GM19372 (cell line): ENCODE data around the gene ANKRD6.

Experiments used
- ATAC-seq: cut with Tn5 transposase; IDR thresholded peaks from one replicate; pipeline ENCODE4 v1.9.1; 2021; ENCODE audit warnings: mild to moderate bottlenecking, low read depth, moderate library complexity; ENCODE audit not compliant: unreplicated experiment

The ANKRD6 gene

DNA sequence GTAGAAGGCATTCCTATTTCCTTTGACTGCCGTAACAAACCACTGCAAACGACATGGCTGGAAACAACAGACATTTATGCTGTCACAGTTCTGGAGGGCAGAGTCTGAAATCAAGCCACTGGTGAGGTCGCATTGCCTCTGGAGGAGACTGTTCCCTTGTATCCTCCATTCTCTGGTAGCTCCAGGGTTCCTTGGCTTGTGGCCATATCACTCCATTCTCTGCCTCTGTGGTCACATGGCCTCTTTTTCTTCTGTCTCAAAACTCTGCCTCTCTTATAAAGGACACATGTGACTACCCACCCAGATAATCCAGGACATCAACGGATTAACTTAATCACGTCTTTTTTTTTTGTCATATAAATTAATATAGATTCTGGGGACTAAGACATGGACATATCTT lies 121.2 kb downstream of the ANKRD6 start:
- ATAC-seq = no peak

DNA sequence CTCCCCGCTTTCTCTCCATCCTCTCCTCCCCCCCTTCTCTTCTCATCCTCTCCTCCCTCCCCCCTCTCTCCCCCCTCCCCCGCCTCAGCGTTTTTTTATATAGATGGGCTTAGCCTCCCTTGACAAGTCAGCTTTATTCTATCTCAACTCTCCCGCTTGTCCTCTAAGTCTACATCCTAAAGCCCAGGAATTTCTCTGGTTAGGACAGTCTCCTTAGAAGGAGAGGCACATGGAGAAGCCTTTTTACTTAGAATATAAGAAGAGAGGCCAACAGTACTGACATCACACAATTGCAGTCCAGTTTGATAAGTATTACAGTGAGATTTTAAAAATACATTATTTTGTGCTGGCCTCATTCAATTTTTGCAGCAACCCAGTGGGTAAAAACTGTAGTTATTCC lies 122.1 kb downstream of the ANKRD6 start:
- ATAC-seq = no peak

DNA sequence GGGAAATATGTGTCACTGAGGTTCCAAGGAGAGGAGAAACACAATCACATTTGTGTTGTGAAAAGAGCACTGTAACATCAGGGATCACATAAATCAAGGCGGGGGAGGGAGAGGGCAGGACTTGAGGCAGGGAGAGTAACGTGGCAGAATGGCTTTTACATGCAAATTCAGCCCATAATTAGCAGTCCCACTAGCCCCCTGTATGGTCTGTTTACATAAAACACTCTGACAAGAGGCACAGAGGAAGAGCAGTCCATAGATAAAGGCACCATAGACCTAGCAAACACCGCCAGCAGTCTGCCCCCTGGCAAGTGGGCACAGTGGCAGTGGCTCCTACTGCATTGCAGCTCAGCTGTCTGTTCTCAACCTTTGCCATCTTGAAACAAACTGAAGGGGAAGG lies 122.9 kb downstream of the ANKRD6 start:
- no peak for ATAC-seq

DNA sequence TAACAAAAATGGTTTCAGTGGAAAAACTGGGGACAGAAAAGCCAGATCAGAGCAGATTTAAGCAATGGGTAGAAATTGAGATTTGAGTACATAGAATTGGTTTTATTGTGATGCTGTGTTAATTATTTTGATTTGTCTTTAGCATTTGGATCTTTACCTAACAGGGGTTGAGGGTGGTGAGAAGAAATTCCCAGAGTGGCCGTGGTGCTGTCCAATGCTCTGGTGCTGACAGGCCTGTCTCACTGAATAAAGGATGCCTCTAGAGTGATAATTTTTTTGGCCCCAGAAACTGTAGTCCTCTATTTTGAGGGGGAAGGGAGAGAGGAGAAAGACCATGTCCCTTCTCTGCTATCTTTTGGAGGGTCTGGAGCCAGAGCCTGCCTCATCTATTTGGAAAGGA lies 126.5 kb downstream of the ANKRD6 start:
- ATAC-seq = no peak

DNA sequence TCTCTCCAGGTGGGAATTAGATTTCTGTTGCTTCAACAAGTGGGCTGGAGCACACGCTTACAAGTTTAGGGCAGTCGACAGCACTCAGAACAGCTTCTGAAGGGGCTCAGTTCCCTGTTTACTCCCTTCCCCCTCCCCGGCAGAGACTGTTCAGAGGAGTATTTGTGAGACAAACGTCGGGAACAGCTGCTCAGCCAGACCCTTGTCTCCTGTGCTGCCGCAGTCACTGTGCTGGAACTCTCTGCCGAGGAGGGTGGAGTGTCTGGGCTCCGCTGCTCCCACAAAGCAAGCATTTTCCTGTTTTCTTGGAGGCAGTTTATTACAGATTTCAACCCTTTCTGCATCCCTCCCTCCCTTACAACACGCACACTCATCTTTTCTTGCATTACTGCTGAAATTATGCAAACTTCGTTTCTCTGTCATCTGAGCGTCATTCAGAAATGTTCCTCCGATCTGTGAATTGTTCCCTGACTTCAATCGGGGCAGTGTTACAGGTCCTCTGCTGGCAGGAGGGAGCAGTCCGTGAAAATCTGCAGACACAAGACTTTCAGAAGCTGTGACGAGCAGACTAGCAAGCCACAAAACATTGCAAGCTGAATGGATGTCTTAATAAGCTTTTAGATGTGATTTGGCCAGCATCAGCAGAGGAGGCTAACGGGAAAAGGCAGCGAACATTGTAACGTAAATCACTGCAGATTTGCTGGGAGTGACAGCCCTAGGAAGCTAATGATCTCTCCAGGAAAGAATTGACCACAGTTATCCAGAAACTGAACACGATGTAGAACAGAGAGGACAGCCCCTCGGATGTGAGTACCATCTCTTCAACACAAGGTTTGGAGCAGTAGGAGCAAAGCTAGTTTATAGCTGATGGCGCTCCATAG lies 129.4 kb downstream of the ANKRD6 start:
- no peak for ATAC-seq

DNA sequence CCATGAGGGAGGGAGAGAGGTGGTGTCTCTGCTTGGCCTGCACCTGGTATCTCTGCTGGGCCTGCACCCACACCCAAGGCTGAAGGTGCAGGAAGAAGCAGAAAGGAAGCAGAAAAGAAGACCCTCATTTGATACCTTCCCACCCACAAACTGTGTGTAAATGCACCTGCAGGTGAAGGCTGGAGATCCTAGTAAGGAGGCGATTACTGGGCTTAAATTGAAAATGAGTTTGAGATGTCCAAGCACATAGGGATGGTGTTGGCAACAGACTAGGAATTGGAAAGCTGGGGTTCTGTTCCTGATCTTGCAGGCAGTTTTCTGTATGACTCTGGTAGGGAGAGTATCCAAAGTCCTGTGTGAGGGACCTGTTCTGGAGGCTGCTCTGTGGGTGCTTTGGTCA lies 130.9 kb downstream of the ANKRD6 start:
- no peak for ATAC-seq

DNA sequence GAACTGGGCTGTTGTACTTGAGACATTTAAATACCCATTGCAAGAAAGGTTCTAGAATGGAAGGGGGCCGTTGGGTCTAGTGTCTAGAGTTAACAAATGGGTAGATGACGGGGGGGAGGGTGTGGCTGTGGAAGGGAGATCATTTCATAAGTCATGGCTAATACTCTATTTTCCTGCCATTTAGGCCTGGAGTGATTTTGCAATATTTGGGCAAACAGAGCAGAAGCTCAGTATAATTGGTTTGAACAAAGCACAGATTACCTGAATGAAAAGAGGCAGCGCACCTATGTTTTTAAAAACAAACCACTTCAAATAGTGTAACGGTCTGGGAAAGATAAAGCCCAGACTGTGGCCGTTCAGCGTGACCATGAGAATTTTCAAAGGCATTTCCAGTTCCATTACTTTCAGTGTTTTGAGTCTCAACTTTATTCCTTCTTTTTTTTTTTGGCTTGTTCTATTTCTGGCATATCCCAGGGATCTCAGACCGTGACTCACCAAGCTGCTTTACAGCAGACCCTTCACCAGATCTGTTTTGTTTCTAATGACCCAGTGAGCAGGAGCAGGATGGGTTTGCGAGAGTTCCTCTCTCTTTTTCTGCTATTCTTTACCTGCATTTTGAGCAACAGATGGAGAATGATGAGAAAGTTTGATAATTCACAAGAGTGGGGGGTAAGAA lies 131.9 kb downstream of the ANKRD6 start:
- no peak for ATAC-seq

DNA sequence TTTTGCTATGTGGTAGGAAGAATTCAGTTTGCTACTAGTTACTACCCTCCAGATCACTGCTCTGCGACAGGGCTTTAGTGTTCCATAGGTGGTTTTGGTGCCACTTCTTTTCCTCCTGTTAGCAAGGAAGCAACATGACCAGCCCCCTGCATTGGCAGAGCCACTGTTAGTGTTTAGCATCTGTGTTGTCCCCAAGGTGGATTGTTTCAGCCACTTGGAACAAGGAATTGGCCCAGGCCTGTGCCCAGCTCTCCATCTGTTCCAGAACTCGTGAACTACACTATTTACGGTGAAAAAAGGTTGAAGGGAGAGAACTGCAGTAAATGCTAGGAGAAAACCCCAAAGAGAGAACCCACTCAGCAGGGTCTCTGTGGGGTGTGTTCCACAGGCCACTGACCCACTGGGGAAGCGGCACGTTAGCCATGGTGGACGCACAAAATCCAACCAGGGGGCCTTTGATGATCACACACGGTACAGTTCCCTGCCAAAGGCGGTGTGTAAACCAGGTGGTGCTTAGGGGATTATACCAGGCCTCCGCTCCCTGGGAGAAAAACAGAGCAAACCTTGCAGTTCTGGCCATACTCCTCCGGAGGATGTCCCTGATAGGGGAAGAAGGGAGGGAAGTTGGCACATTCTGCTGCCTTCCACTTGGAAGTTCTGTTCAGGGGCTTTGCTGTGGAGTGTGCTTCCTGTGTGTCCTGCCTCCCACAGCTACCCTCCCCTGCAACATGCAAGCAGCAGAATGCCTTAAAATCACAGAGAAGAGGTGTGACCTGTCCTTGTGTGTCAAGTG lies 133.3 kb downstream of the ANKRD6 start:
- ATAC-seq = no peak

DNA sequence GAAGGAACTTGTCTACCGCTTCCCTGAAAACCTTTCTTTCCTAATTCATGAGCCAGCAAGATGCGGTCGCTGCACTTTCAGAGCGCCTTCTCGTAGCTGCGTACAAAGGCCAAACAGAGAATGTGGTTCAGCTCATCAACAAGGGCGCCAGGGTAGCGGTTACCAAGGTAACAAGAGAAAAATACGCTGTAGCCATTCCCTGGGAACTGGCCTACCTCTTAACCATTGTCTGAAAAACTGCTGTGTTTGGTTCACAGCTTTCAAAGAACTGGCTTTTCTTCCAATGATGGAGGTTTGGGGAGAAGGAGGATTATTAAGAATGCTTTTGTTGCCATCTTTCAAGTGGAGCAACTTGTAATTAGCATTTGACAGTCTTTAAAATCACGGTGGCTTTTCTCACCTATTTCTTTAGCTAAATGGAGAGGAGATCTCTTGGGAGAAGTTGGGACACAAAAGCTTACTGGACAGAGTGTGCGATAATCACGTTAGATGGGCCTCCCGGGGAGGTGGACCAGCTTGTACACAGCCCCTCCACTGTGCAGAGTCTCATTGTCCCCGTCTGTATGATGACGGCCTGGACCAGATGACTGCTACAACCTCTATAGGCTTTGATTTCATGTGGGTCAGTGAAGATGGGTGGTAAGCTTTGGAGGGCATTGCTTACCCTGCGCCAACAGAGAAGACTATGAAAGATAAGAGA lies 134.1 kb downstream of the ANKRD6 start:
- ATAC-seq = no peak

DNA sequence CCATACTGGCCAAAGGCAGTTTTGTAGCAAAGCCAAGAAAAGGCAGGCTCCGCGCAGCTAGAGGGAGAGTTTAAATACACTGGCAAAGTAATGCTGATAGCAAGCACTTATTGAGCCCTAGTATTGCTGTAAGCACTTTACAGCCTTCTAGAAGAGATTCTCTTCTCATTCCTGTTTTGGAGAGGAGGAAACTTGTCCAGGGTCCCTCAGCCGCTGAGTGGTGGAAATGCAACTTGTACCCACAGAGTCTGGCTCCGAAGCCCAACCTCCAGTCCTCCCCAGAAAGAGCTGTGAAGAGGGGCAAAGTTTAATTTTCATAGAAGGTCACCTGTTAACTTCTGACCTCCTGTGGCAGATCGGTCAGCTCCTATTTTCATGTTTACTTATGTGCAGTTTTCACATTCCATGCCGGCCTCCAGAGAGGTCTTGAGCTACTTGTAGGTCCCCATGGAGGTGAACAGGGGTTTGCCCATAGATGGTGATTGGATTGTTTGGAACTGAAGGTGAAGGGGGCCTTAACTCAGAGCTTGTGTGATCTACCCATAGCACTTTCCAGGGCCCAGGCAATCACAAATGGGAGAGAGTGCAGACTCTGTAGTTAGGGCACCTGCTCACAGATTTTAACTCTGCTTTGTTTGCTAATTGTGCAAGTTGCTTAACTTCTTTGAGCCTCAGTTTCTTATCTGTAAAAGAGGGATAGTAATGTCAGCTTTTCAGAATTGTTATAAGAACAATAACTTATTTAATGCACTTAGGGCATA lies 134.9 kb downstream of the ANKRD6 start:
- ATAC-seq = no peak

DNA sequence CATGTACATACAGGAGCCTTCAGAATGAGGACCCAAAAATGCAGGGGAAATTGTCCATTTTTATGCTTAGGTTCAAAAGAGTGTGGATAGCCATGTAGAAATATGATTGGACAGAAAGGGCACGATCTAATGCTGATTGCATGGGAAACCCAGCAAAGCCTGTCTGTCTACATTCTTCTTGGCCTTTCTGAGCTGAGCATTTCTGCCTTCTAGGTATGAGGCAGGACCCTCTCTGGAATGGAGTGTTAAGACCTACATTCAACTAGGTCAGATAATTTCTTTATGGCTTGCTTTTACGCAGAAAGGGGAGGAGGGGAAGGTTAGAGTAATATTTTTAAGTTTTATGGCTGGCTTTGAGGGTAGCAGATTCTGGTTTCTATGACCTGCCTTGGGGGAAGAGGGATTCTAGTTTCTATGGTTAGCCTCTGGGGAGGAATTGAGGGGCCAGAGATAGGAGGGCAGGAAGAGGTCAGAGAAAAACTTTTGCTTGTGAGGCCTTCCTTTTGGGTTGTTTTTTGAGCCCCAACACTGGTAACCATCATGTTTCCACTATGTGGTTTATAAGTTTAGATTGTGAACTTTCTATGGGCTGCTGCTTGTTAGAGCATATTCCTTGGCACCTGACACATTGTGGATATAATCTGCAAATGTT lies 142.1 kb downstream of the ANKRD6 start:
- ATAC-seq = no peak

DNA sequence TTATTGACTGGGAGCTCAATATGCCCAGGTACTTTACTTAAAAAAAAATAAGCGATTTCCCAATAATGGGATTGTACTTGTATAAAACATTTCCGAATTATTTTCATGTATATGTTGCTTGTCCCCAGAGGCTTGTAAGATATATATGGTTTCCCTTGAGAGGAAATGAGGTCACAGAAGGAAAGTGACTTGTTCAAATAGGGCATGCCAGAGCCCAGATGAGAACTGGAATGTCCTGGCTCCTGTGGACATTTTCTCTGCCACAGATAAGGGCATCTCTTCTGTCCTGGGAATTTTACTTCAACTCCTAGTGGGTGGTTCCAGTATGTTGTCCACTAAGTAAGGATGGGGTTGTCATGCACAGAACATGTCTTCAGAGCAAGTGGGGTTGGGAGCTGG lies 142.6 kb downstream of the ANKRD6 start:
- ATAC-seq = no peak

DNA sequence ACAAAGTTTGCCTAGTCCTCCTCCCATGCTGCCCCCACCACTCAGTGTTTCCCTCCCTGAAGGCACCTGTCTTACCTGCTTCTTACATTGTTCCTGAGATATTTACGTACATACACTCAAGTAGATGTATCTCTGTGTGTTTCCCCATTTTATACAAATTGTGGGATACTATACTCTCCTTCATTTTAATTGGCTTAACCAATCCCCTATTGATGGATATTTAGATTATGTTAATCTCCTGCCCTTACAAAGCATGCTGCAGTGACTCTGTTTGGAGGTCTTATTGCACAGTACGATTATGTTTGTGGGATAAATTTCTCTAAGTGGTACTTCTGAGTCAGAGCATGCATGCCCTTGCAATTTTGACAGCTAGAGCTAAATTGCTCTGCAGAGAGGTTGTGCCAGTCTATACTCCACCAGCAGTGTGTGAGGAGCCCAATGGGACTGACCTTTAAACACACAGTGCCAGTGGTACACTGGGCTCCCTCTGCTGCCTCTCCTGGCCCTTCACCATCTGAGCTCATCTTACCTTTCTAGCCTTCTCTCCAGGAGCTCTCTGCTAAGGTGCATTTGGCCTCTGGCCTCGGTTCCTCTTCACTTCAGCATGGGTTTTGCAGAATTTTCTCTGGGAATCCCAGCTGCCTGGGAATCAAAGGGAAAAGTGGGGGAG lies 148.2 kb downstream of the ANKRD6 start:
- no peak for ATAC-seq

DNA sequence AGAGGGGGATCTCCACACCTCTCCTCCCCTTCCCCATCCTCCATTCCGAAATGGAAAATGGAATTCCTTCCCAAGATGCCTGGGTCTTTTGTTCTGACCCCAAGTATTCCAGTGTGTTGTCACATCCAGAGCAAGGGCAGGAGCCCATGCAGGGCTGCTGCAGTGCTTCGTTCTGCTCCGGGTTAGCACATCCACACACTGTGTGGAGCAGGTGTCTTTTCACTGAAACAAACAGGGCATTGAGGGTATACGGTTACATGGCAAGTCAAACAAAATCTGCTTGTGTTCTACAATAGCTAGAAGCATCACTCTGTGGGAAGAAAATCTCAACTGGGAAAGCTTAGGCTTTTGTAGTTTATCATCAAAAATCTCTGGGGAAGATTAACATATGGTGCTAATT lies 148.7 kb downstream of the ANKRD6 start:
- no peak for ATAC-seq

DNA sequence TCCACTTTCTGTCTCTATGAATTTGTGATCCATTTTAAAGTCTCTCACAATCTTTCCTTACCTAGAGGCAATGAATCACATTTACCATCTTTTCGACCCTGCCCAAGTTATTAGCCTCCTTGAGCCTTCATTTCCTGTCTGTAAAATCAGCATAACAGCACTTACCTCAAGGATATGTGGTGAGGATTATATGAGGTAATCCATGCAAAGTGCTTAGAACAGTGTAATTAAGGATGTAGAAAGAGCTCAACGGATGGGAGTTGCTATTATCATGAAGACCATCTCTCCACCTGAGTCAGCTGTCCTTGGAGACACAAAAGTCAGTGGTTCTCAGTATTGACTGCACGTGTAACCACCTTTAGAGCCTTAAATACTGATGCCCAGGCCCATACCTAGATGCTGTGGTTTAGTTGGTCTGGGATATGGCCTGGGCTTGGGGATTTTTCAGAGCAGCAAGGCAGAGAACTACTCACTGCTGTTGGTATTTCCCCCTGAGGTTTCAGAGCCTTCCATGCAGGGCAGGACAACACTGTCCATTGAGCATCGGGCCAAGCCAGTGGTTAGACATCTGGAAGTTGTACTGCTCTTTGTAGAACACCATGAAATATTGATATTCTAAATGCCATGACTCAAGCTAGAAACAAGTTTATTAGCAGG lies 149.8 kb downstream of the ANKRD6 start:
- no peak for ATAC-seq

DNA sequence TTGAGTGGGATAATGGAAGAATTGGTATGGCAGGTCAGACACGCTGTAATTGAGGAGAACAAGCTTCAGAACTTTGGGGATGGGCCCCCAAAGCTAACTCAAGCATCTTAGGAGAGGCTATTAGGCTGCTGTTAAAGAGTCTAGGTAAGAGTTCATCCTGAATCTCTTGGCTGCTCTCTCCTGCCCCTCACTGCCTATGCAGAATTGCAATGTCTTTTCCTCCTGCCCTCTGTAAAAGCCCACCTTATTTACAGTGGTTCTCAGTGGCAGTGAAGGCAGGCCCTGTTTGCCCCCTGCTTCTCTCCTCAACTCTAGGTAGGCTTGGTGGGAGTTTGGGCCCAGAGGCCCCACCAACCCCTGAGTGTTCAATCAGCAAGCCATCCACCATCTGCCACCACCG lies 150.6 kb downstream of the ANKRD6 start:
- no peak for ATAC-seq

DNA sequence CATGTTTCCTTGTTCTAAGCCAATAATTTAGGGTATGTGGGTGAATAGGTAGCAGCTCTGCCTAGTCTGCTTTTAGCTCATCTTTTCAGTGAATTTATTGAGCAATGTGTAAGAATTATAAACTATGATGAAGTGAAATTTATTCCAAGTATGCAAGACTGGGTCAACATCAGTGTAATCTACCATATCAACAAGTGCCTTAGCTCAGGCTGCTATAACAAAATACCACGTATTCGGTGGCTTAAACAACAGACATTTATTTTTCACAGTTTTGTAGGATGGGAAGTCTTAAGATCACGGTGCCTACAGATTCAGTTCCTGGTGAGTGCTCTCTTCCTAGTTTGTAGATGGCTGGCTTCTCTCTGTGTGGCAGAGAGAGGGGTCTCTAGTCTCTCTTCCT lies 151.6 kb downstream of the ANKRD6 start:
- ATAC-seq = no peak

DNA sequence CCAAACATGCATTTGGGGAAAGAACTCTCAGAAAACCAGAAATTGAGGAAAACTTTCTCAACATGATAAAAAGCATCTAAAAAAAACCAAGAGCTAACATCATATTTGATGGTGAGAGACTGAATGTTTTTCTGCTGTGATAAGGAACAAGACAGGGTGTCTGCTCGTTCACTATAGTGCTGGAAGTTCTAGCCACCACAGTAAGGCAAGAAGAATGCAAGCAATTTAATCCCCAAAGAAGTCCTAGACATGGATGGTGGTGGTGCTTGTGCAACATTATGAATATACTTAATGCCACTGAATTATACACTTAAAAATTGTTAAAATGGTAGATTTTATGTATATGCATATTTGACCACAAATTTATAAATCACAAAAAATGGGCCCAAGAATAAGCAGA lies 152.2 kb downstream of the ANKRD6 start:
- no peak for ATAC-seq
